Suppressor macrophage (primary cell): ENCODE data around the gene PLAC8.
A peak's percentile ranks its signal among the peaks of the same experiment; 100 is the strongest.
"Not testable (repeated sequence)": the region's sequence is repeated elsewhere in the genome, so short reads cannot be mapped to it uniquely, and the experiment has no call there.

Experiments
- DNase-seq, 4 experiments: peaks; one replicate each; pipeline ENCODE4 v3.0.0-alpha.2; 2020 to 2022

PLAC8 gene

DNA sequence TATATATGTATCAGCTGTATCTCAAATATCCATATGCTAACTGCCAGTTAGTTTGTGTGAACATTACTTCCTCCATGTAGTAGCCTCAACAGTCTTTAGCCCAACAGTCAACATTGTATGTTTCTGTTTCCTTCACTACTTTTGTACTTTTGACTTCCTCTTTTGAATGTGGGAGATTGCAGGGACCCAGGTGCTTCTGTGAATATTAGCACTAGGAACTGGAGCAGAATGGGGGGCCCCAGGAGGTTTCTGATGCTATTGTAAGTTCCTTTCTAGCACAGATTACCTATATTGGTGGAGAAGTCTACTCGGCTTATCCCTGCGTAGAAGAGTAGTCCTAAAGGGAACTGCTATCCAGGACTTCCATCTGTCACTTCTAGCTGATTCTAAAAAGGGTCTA lies 2.3 kb downstream of the PLAC8 start:
- DNase-seq, result peak; percentile 19 to 71 (median 46)

DNA sequence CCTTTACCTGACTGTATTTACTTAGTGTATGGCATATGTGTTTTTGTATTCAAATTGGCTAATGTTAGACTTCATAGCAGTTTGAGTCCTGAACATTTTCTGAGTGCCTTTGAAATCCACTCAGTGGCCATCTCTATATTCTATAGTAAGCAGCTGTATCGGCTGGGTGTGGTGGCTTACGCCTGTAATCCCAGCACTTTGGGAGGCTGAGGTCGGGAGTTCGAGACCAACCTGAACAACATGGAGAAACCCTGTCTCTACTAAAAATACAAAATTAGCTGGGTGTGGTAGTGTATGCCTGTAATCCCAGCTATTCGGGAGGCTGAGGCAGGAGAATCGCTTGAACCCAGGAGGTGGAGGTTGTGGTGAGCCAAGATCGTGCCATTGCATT lies 2.8 kb downstream of the PLAC8 start:
- not testable (repeated sequence) for DNase-seq

DNA sequence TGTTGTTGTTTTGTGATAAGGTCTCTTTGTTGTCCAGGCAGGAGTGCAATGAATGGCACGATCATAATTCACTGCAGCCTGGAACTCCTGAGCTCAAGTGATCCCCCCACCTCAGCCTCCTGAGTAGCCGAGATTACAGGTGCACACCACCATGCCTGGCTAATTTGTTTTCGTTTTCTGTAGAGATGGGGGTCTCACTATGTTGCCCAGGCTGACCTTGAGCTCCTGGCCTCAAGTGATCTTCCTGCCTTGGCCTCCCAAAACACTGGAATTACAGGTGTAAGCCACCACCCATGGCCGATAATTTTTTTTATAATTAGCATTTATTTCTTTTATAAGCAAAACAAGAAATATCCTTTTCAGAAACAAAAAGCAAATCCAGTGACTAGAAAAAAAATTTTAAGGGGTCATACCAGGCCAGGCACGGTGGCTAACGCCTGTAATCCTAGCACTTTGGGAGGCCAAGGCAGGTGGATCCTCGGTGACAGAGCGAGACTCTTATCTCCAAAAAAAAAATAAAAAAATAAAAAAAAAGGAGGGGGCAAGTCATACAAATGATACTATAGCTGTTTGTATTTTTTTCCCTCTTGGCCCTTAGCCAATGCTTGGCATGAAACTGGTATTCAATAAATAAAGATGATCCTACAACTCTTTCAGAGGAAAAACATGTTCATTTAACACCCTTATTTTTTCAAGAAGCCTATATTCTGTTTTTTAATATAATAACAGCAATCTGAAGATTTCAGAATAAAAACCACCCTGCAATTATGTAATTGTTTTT lies 3.4 kb downstream of the PLAC8 start:
- DNase-seq, result no peak

DNA sequence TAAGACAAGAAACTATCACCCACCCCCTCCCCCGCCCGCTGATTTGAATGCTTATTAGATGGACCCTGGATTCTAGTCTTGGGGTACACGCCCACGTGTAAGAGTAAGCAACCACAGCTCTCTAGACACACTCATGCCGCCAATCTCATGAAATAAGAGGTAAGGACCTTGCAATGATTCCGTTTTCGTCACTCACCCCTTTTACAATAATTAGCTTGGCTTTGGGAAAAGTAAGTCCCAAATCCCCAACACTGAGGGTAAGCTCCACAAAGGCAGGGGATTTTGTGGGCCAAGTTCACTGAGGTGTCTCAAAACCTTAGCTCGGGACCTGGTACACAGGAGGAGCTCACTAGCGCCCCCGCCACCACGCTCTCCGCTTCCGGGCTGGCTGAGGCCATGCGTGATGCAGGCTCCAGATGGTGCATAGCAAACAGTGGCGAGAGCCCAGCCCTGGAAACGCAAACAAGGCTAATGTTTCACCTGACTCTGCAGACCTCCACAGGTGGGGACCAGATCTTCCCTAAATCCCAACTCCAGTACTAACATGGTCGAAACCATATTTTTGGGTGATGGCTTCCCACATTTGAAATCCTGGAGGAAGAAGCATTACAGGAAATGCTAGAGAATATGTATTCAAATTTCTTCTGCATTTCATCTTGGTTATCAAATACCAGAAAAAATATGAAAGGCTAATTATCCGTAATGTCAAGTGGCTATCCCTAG lies 4.1 kb downstream of the PLAC8 start:
- peak; percentile 82 to 93 (median 87) for DNase-seq

DNA sequence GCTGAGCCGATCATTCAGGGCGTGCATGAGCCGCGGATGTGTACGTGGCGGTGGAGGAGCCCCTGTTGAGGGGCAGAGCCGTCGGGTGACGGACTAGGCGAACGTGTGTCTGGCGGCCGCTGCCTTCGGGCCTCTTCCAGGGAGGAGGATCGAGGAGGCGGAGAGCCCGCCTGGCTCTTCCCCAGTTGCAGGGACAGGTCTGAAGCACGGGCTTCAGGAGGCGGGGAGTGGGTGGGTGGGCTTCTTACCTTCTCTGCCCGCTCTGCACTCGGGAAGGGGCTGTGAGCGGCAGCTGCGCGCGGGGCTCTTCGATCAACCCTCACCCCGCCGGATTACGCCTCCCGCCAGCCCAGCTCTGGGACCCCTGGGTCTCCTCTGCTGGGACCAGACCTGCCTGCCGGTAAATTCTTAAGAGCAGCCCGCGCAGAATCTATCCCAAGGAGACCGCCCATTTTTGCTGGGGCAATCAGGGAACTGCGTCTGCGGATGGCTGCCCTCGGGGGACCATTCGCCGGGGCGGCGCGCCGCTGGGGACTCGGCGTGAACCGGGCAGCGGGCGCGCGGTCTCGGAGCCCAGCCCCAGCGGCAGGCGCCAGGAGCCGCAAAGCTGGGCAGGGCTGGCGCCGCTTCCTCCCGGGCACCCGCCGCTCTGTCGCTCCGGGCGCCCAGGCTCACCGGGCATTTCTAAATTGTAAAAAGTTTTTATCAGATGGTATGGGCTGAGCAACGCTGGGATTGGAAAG lies 4.9 kb downstream of the PLAC8 start:
- peak; percentile 55 to 83 (median 70) for DNase-seq

DNA sequence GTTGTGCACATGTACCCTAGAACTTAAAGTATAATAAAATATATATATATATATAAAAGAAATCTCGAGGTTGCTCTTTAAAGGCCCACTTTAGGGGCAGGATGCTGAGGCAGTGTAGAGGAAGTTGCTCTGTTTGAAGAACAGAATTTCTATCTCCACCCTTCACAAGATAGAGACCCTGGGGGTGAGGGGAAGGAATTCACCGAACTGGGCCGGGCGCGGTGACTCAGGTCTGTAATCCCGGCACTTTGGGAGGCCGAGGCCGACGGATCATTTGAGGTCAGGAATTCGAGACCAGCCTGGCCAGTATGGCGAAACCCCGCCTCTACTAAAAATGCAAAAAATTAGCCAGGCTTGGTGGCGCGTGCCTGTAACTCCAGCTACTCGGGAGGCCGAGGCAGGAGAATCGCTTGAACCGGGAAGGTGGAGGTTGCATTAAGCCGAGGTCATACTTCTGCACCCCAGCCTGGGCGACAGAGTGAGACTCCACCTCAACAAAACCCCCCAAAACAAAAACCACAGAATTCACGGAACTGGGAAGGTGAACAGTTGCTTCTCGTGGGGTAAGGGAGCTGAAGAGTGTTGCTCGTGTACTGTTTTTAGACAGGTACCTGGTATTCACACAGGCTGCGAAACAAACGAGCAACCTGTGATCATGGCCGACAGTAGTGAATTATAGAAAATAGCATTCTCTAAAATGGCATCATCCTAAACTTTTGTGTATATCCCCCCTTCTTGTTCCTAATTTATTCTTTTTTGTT lies 6.2 kb downstream of the PLAC8 start:
- DNase-seq, result no peak

DNA sequence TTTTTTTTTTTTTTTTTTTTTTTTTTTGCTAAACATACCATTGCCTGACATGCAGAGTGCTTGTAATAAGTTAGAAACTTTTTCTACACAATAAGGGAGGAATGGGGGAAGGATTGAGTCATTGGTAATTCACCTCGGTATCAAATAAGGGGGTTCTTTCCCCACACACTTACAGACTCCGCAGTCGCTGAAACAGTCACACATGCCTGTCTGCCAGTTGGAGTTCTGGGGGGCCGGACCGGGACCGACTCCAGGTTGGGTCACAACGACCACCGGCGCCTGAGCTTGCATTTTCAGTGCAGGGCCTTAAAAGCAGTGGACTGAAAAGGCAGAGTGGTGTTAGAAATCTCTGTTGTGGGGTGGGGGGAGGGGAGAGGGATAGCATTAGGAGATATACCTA lies 6.9 kb downstream of the PLAC8 start:
- no peak for DNase-seq

DNA sequence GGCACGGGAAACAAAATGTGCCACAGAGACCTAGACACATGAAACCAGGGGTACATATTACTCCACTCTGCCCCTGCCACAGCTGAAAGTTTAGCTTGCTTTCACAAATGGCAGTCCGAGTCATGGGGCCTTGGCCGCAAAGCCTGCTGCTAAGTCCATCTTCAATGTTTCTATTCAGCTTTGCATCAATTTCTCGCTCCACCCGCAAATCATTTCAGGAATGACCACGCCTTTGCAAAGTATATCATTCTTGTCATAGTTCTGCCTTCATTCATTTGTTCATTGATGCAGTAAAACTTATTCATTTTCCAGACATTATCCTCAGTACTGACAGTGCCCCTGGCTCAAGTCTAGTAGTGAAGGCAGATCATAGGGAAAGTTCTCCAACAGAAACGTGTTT lies 9.5 kb downstream of the PLAC8 start:
- no peak for DNase-seq

DNA sequence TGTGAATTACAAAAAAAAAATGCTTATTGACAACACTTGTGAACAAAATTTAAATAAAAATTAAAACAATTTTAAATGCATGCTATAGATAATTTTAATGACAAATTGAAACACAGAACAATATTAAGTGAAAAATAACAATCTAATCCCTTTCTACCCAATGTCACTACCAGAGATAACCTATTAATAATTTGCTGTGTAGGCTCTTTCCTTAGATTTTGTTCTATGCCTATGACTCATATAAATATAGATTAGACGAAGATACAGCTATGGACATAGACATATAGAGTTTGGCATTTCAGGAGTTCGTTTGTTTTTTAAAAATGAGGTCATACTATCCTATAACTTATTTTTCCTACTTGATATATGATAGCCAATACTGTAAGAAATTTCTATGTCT lies 18.1 kb downstream of the PLAC8 start:
- DNase-seq, result no peak

DNA sequence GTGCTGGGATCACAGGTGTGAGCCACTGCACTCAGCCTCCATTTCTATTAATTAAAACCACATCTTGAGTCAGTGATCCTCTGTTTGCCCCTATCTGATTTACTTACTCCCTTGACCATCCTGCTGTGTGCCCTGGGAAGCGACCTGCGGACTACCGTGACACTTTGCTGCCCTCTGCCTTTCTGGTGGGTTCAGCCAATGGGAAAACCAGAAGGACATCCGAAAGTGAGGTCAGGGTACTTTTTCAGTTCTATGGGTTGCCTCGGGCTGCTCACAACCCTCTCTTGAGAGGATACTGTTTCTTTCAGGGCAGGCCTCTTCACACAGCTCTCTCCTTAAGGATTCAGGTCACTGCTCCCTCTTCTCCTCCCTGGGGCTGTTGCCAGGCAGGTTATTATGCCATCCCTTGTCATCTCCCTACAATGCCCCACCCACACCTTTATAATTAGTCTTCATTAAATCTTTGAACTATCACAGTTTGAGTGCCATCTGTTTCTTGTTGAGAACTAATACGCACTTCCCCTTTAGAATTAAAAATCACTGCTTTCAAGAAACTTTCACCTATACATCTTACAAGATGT lies 21.4 kb downstream of the PLAC8 start:
- no peak for DNase-seq

DNA sequence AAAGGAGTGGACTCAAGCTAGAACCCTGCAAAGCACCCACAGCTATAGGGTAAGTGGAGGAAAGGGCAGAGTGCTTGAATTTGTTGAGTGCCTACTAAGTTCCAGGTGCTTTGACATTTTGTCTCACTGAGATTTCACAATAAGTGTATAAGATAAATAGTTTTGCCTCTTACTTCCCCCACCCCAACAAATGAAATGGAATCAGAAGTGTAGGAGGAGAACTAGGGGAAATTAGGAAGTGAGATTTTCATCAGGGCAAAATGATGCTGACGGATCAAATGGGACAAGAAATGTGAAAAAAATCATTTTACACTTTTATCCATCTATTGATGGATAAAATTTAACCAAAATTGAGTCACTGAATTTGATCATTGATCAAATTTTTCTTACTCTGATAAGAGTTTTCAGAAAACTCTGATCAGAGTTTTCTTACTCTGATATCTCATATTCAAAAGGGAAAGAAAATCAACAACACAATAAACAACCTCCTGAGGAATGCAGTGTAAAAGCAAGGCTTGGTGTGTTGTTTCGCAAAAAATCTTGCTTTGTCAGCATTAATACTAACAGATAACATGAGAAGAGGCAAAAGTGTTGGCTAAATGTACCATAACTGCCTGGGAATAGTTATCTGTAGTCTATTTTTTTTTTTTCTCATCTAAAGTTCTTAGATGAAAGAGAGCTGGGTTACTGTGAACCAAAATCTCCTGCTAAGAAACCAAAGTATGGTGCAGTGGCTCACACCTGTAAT lies 24.9 kb downstream of the PLAC8 start:
- DNase-seq, result peak in 2 of 4 experiments; percentile 38 to 52

DNA sequence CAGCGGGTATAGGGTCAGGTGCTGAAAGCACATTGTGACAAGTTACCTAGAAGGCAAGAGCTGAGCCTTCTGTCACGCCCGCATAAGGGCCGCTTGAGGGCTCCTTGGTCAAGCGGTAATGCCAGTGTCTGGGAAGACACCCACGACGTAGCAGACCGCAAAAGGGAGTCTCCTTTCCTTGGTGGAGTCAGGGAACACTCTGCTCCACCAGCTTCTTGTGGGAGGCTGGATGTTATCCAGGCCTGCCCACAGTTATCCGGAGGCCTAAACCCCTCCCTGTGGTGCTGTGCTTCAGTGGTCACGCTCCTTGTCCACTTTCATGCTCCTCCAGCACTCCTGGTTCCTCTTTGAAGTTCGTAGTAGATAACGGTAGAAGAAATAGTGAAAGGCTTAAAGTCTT lies 29.6 kb downstream of the PLAC8 start:
- peak; percentile 10 to 39 (median 34) for DNase-seq

DNA sequence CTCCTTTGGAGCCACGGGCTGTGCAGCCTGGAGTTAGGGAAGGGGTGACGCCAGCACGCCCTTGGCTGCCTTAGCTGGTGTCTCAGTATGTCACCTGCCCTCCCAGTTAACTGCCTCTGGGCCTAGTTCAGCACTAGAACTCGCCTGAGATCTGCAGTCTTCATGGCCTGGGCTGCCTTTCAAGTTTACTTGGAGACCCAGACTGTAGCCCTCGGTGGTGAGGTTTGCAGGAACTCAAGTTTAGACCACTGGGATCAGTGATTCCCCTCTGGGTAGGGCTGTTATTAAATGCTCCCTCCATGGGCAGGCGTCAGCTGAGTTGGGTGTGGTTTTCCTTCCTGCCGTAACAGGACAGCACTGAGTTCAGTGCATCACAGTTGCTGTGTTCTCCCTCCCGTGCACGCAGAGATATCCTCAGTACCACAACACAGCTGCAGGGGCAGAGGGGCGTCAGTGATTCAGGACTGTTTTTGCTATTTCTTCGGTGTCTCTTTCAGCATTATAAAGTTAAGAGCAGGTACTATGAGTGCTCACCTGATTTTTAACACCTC lies 30.5 kb downstream of the PLAC8 start:
- peak; percentile 11 to 45 (median 30) for DNase-seq

DNA sequence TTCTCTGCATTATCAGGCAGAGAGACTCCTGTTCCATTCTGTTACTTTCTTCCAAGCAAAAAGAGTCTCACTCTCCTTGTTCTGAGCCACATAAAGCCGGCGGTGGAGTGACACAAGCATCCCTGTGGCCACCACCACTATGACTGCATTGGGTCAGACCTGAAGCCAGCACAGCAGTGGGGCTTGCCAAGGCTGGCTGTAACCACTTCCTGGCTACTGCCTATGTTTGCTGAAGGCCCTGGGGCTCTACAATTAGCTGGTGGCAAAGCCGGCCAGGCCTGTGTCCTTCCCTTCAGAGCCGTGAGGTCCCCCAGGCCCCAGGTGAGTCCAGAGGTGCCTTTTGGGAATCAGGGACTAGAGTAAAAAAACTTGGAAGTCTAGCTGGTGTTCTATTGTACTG lies 31.8 kb downstream of the PLAC8 start:
- DNase-seq, result peak in 1 of 4 experiments; percentile 12

DNA sequence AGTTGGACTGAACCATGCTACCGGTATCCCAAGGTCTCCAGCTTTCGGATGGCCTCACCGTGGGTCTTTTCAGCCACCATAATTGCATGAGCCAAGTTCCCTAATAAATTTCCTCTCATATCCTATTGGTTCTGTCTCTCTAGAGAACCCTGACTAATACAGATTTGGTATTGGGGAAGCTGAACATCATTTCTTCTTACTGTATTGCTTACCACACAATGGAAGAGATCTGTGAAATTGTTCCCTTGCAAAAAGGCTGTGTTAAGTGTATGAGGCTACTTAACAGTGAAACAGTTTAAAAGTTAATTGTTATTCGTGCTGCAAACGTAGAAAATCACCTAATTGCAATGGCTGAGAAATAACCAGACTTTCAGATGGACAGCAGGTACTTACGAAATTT lies 34.0 kb downstream of the PLAC8 start:
- peak in 2 of 4 experiments; percentile 31 to 42 for DNase-seq

DNA sequence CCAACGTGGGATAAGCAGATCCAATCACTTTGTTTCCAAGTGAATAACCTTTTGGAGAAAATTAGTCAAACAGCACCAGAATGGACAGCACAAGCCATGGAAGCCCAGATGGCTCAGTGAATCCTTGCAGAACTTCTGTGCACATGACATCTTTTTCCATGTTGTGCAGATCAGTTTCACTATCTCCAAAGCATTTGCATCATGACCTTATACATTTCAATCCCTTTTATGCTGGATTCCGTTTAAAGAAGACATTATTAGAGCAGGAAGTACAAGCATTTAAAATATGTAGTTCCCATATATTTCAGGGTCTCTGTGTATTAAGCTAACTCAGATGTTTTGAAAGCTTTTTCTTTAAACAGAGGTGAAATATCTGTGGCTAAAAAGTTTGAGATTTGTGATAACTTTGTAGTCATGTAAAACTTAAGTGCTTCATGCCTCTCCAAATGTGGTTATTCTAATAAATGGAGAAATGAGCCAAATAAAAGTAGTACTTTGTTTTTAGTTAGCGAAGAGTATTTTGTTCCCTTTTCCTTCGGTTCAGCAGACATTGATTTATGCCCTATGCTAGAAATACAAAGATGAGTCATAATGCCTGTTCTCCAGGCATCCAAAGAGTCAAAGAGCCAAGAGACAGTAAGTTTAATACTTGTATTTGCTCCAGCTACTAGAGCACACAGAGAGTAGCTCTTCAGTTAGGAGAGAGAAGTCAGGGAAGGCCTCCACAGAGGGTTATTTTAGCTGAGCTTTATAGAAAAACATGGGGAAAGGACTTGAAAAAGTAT lies 39.0 kb downstream of the PLAC8 start:
- peak; percentile 17 to 59 (median 40) for DNase-seq

DNA sequence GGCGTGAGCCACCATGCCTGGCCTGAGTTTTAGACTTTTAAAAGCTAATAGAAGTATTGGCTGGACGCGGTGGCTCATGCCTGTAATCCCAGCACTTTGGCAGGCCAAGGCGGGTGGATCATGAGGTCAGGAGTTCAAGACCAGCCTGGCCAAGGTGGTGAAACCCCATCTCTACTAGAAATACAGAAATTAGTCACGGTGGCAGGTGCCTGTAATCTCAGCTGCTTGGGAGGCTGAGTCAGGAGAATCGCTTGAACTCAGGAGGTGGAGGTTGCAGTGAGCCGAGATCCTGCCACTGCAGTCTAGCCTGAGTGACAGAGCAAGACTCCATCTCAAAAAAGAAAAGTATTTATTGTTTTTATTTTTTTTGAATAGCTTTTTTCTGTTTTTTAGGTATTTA lies 39.7 kb downstream of the PLAC8 start:
- not testable (repeated sequence) for DNase-seq

DNA sequence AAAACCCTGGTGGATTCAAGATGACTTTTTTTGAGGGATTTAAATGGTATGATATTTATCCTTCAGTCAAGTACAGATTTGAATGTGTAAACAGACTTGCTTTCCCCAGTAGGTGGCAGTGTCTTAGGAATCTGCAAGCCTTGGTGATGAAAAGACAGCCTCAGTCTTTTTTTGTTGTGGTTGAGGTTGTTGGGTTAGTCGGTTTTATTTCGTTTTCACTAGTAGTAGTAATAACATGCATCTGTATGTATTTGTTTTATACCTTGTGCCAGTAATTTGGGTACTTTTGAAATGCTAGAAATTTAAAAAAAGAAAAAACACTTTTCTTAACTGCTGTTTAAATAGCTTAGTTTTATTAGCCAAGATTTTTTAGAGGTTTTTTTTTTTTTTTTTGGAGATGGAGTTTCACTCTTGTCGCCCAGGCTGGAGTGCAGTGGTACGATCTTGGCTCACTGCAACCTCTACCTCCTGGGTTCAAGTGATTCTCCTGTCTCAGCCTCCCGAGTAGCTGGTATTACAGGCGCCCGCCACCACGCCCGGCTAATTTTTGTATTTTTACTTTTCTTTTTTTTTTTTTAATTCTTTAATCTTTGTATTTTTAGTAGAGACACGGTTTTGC lies 40.3 kb downstream of the PLAC8 start:
- DNase-seq, result peak; percentile 66 to 90 (median 78)

DNA sequence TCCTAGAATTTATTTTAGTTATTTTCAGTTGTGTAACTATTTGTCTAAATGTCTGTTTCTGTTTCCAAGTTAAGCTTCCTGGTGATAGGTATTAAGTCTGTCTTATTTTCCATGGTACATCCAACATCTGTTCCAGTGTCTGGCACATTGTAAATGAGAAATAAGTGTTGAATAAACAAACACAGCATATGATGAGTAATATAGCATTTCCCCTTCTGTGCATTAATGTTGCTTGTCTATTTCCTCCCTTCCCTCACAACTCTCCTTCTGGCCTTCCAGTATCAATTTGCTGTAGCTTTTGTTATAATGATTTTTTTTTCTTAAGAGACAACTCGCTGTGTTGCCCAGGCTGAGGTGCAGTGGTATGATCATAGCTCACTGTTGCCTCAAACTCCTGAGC lies 43.4 kb downstream of the PLAC8 start:
- no peak for DNase-seq
